Measurements from ENCODE around the gene ADGRV1.

GRCh38 chr5:90571147-90571773, 12.7 kb downstream of the ADGRV1 start:
- TF ChIP-seq MTF1 (CRISPR knock-in tag; IDR thresholded peaks at IDR 0.05; ENCODE audit: borderline replicate concordance): no peak
- no peak for TF ChIP-seq NFYB (IDR thresholded peaks at IDR 0.05; ENCODE audit: extremely low read depth, insufficient read length)
- TF ChIP-seq EP300 (IDR thresholded peaks at IDR 0.05; ENCODE audit: low read length): no peak
- TF ChIP-seq CTCF (IDR thresholded peaks at IDR 0.05 in 2 of 3, conservative IDR thresholded peaks at IDR 0.05 in 1 of 3; ENCODE audit: insufficient read depth in 2 of 3, low read depth in 1 of 3, low read length in 3 of 3): no peak
- TF ChIP-seq, protein P1, sequence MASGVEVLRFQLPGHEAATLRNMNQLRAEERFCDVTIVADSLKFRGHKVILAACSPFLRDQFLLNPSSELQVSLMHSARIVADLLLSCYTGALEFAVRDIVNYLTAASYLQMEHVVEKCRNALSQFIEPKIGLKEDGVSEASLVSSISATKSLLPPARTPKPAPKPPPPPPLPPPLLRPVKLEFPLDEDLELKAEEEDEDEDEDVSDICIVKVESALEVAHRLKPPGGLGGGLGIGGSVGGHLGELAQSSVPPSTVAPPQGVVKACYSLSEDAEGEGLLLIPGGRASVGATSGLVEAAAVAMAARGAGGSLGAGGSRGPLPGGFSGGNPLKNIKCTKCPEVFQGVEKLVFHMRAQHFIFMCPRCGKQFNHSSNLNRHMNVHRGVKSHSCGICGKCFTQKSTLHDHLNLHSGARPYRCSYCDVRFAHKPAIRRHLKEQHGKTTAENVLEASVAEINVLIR (CRISPR knock-in tag; IDR thresholded peaks at IDR 0.05): no peak
- no peak for TF ChIP-seq POLR2A (conservative IDR thresholded peaks at IDR 0.05)
- no peak for TF ChIP-seq RCOR1 (IDR thresholded peaks at IDR 0.05; ENCODE audit: borderline replicate concordance in 1 of 2, low read depth in 2 of 2, low read length in 2 of 2)
- no peak for TF ChIP-seq POLR2AphosphoS5 (IDR thresholded peaks at IDR 0.05; ENCODE audit: control insufficient read depth, insufficient read depth, low read depth, low read length)
- TF ChIP-seq TEAD1 (CRISPR knock-in tag; IDR thresholded peaks at IDR 0.05): no peak
- TF ChIP-seq BHLHE40 (IDR thresholded peaks at IDR 0.05; ENCODE audit: low read length): no peak
- no peak for TF ChIP-seq RAD51 (IDR thresholded peaks at IDR 0.05; ENCODE audit: borderline replicate concordance, low read depth)
- no peak for TF ChIP-seq KDM4B (IDR thresholded peaks at IDR 0.05; ENCODE audit: borderline replicate concordance in 2 of 2, low read depth in 1 of 2)
- no peak for TF ChIP-seq EHMT2 (IDR thresholded peaks at IDR 0.05)

Data from K562 (cell line).